HEK293 (cell line): ENCODE results near the gene ZNF428.
A peak's percentile ranks its signal among the peaks of the same experiment; 100 is the strongest.

Source experiments
- HOXD13 ChIP-seq: sonication (generic); formaldehyde crosslinking; IDR thresholded peaks from 2 replicates; pipeline ENCODE4 v1.8.0; 2022; ENCODE audit warnings: missing genetic modification reagents, borderline replicate concordance
- IKZF3 ChIP-seq: fragments of 450-650 bp; IDR thresholded peaks from 2 replicates; pipeline ENCODE4 v1.5.0; 2018; ENCODE audit warnings: missing biosample characterization, mild to moderate bottlenecking, missing genetic modification characterization, moderate library complexity
- INSM2 ChIP-seq: fragments of 450-650 bp; formaldehyde crosslinking; IDR thresholded peaks from 2 replicates; pipeline ENCODE4 v1.5.1; 2016; ENCODE audit warnings: missing biosample characterization, missing genetic modification characterization
- MYNN ChIP-seq: fragments of 450-650 bp; formaldehyde crosslinking; IDR thresholded peaks from 2 replicates; pipeline ENCODE4 v1.5.1; 2016; ENCODE audit warnings: missing biosample characterization, missing genetic modification characterization, borderline replicate concordance
- WT1 ChIP-seq: fragments of 450-650 bp; formaldehyde crosslinking; IDR thresholded peaks from 2 replicates; pipeline ENCODE4 v1.5.1; 2016; ENCODE audit warnings: missing biosample characterization, missing genetic modification characterization
- ZBTB20 ChIP-seq: fragments of 450-650 bp; formaldehyde crosslinking; IDR thresholded peaks from 2 replicates; pipeline ENCODE4 v1.5.1; 2016; ENCODE audit warnings: missing biosample characterization, missing genetic modification characterization
- ZBTB6 ChIP-seq: fragments of 450-650 bp; formaldehyde crosslinking; IDR thresholded peaks from 2 replicates; pipeline ENCODE4 v1.5.1; 2017; ENCODE audit warnings: missing biosample characterization, missing genetic modification characterization
- ZBTB8A ChIP-seq: fragments of 450-650 bp; formaldehyde crosslinking; IDR thresholded peaks from 2 replicates; pipeline ENCODE4 v1.5.1; 2016; ENCODE audit warnings: missing biosample characterization, missing genetic modification characterization
- ZEB2 ChIP-seq: fragments of 450-650 bp; formaldehyde crosslinking; IDR thresholded peaks from 2 replicates; pipeline ENCODE4 v1.5.1; 2016; ENCODE audit warnings: missing biosample characterization, missing genetic modification characterization
- ZNF114 ChIP-seq: fragments of 450-650 bp; formaldehyde crosslinking; IDR thresholded peaks from 2 replicates; pipeline ENCODE4 v1.5.0; 2017; ENCODE audit warnings: missing biosample characterization, missing genetic modification characterization
- ZNF140 ChIP-seq: fragments of 450-650 bp; formaldehyde crosslinking; IDR thresholded peaks from 2 replicates; pipeline ENCODE4 v1.5.1; 2016; ENCODE audit warnings: missing biosample characterization, missing genetic modification characterization
- ZNF16 ChIP-seq: fragments of 450-650 bp; formaldehyde crosslinking; IDR thresholded peaks from 2 replicates; pipeline ENCODE4 v1.5.1; 2016; ENCODE audit warnings: low read depth, missing biosample characterization, missing genetic modification characterization
- ZNF174 ChIP-seq: fragments of 450-650 bp; formaldehyde crosslinking; IDR thresholded peaks from 2 replicates; pipeline ENCODE4 v1.5.0; 2017; ENCODE audit warnings: missing biosample characterization, mild to moderate bottlenecking, missing genetic modification characterization
- ZNF221 ChIP-seq: fragments of 450-650 bp; formaldehyde crosslinking; IDR thresholded peaks from 2 replicates; pipeline ENCODE4 v1.5.1; 2017; ENCODE audit warnings: missing biosample characterization, missing genetic modification characterization, borderline replicate concordance
- ZNF416 ChIP-seq: fragments of 450-650 bp; formaldehyde crosslinking; IDR thresholded peaks from 2 replicates; pipeline ENCODE4 v1.5.1; 2016; ENCODE audit warnings: missing biosample characterization, missing genetic modification characterization
- ZNF426 ChIP-seq: fragments of 450-650 bp; formaldehyde crosslinking; IDR thresholded peaks from 2 replicates; pipeline ENCODE4 v1.5.1; 2017; ENCODE audit warnings: missing biosample characterization, missing genetic modification characterization, mild to moderate bottlenecking, inconsistent platforms, moderate library complexity
- ZNF473 ChIP-seq: fragments of 450-650 bp; formaldehyde crosslinking; IDR thresholded peaks from 2 replicates; pipeline ENCODE4 v1.5.1; 2017; ENCODE audit warnings: missing biosample characterization, missing genetic modification characterization
- ZNF501 ChIP-seq: fragments of 450-650 bp; formaldehyde crosslinking; IDR thresholded peaks from 2 replicates; pipeline ENCODE4 v1.5.1; 2016; ENCODE audit warnings: missing biosample characterization, missing genetic modification characterization
- ZNF521 ChIP-seq: fragments of 450-650 bp; formaldehyde crosslinking; IDR thresholded peaks from 2 replicates; pipeline ENCODE4 v1.5.1; 2017; ENCODE audit warnings: missing biosample characterization, mild to moderate bottlenecking, missing genetic modification characterization
- ZNF529 ChIP-seq: fragments of 450-650 bp; formaldehyde crosslinking; IDR thresholded peaks from 2 replicates; pipeline ENCODE4 v1.5.1; 2017; ENCODE audit warnings: missing genetic modification characterization, missing biosample characterization; ENCODE audit not compliant: insufficient replicate concordance
- ZNF585B ChIP-seq: fragments of 450-650 bp; formaldehyde crosslinking; IDR thresholded peaks from 2 replicates; pipeline ENCODE4 v1.5.1; 2016; ENCODE audit warnings: missing biosample characterization, missing genetic modification characterization
- ZNF600 ChIP-seq: fragments of 450-650 bp; formaldehyde crosslinking; IDR thresholded peaks from 2 replicates; pipeline ENCODE4 v1.5.1; 2016; ENCODE audit warnings: missing biosample characterization, missing genetic modification characterization
- ZNF610 ChIP-seq: fragments of 450-650 bp; formaldehyde crosslinking; IDR thresholded peaks from 2 replicates; pipeline ENCODE4 v1.5.1; 2016; ENCODE audit warnings: missing biosample characterization, missing genetic modification characterization, borderline replicate concordance
- ZNF621 ChIP-seq: fragments of 450-650 bp; formaldehyde crosslinking; IDR thresholded peaks from 2 replicates; pipeline ENCODE4 v1.5.1; 2017; ENCODE audit warnings: missing biosample characterization, missing genetic modification characterization
- ZNF660 ChIP-seq: fragments of 450-650 bp; IDR thresholded peaks from 2 replicates; pipeline ENCODE4 v1.5.1; 2018; ENCODE audit warnings: missing biosample characterization, mild to moderate bottlenecking, missing genetic modification characterization
- ZNF777 ChIP-seq: fragments of 450-650 bp; formaldehyde crosslinking; IDR thresholded peaks from 2 replicates; pipeline ENCODE4 v1.5.1; 2017; ENCODE audit warnings: missing biosample characterization, missing genetic modification characterization, borderline replicate concordance
- ZNF843 ChIP-seq: fragments of 450-650 bp; formaldehyde crosslinking; IDR thresholded peaks from 2 replicates; pipeline ENCODE4 v1.5.1; 2016; ENCODE audit warnings: missing biosample characterization, missing genetic modification characterization
- TF ChIP-seq, protein P1 (sequence below): fragments of 450-650 bp; formaldehyde crosslinking; conservative IDR thresholded peaks from 2 replicates; pipeline ENCODE4 v1.5.1; 2016; ENCODE audit warnings: low read depth, missing biosample characterization, missing genetic modification characterization
- TF ChIP-seq, protein P2 (sequence below): fragments of 450-650 bp; formaldehyde crosslinking; IDR thresholded peaks from 2 replicates; pipeline ENCODE4 v1.5.1; 2016; ENCODE audit warnings: missing biosample characterization, missing genetic modification characterization
- TF ChIP-seq, protein P3 (sequence below): fragments of 450-650 bp; formaldehyde crosslinking; IDR thresholded peaks from 2 replicates; pipeline ENCODE4 v1.5.1; 2016; ENCODE audit warnings: missing biosample characterization, missing genetic modification characterization

The ZNF428 gene

GRCh38 chr19:43651758-43652545 lies 32.5 kb upstream of the ZNF428 start (continued):
- TF ChIP-seq ZNF521 (no peak), MYNN (tag by site-specific recombination) (no peak), ZNF600 (tag by site-specific recombination) (peak; percentile 91), ZNF843 (tag by site-specific recombination) (no peak), ZNF426 (tag by site-specific recombination) (no peak), ZNF174 (no peak), ZNF140 (no peak), ZNF660 (peak; percentile 89), ZNF501 (tag by site-specific recombination) (no peak), ZNF16 (tag by site-specific recombination) (no peak), ZBTB20 (tag by site-specific recombination) (no peak), ZNF529 (tag by site-specific recombination) (no peak), ZNF777 (tag by site-specific recombination) (no peak), ZBTB8A (tag by site-specific recombination) (peak; percentile 21; the same call in 1 of the 2 replicates), ZNF621 (tag by site-specific recombination) (no peak), ZNF114 (no peak), ZNF221 (no peak), HOXD13 (CRISPR knock-in tag) (no peak), ZEB2 (tag by site-specific recombination) (no peak), ZNF585B (no peak), ZBTB6 (tag by site-specific recombination) (peak; percentile 50; the same call in 1 of the 2 replicates), WT1 (tag by site-specific recombination) (no peak), IKZF3 (tag by site-specific recombination) (peak; percentile 59; the same call in 1 of the 2 replicates), ZNF610 (tag by site-specific recombination) (0 out of 2 replicates have a peak, but pooled peaks have one; percentile 16), ZNF473 (tag by site-specific recombination) (no peak), INSM2 (tag by site-specific recombination) (no peak), ZNF416 (tag by site-specific recombination) (no peak)
- TF ChIP-seq, protein P1, sequence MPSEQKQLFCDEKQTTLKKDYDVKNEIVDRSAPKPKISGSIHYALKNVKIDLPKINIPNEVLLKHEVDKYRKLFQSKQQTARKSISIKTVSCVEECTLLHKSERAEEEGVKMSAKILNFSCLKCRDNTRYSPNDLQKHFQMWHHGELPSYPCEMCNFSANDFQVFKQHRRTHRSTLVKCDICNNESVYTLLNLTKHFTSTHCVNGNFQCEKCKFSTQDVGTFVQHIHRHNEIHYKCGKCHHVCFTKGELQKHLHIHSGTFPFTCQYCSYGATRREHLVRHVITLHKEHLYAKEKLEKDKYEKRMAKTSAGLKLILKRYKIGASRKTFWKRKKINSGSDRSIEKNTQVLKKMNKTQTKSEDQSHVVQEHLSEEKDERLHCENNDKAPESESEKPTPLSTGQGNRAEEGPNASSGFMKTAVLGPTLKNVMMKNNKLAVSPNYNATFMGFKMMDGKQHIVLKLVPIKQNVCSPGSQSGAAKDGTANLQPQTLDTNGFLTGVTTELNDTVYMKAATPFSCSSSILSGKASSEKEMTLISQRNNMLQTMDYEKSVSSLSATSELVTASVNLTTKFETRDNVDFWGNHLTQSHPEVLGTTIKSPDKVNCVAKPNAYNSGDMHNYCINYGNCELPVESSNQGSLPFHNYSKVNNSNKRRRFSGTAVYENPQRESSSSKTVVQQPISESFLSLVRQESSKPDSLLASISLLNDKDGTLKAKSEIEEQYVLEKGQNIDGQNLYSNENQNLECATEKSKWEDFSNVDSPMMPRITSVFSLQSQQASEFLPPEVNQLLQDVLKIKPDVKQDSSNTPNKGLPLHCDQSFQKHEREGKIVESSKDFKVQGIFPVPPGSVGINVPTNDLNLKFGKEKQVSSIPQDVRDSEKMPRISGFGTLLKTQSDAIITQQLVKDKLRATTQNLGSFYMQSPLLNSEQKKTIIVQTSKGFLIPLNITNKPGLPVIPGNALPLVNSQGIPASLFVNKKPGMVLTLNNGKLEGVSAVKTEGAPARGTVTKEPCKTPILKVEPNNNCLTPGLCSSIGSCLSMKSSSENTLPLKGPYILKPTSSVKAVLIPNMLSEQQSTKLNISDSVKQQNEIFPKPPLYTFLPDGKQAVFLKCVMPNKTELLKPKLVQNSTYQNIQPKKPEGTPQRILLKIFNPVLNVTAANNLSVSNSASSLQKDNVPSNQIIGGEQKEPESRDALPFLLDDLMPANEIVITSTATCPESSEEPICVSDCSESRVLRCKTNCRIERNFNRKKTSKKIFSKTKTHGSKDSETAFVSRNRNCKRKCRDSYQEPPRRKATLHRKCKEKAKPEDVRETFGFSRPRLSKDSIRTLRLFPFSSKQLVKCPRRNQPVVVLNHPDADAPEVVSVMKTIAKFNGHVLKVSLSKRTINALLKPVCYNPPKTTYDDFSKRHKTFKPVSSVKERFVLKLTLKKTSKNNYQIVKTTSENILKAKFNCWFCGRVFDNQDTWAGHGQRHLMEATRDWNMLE (tag by site-specific recombination), result 0 out of 2 replicates have a peak, but pooled peaks have one; percentile 13
- TF ChIP-seq, protein P2, sequence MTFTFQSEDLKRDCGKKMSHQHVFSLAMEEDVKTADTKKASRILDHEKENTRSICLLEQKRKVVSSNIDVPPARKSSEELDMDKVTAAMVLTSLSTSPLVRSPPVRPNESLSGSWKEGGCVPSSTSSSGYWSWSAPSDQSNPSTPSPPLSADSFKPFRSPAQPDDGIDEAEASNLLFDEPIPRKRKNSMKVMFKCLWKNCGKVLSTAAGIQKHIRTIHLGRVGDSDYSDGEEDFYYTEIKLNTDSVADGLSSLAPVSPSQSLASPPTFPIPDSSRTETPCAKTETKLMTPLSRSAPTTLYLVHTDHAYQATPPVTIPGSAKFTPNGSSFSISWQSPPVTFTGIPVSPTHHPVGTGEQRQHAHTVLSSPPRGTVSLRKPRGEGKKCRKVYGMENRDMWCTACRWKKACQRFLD (tag by site-specific recombination), result no peak
- TF ChIP-seq, protein P3, sequence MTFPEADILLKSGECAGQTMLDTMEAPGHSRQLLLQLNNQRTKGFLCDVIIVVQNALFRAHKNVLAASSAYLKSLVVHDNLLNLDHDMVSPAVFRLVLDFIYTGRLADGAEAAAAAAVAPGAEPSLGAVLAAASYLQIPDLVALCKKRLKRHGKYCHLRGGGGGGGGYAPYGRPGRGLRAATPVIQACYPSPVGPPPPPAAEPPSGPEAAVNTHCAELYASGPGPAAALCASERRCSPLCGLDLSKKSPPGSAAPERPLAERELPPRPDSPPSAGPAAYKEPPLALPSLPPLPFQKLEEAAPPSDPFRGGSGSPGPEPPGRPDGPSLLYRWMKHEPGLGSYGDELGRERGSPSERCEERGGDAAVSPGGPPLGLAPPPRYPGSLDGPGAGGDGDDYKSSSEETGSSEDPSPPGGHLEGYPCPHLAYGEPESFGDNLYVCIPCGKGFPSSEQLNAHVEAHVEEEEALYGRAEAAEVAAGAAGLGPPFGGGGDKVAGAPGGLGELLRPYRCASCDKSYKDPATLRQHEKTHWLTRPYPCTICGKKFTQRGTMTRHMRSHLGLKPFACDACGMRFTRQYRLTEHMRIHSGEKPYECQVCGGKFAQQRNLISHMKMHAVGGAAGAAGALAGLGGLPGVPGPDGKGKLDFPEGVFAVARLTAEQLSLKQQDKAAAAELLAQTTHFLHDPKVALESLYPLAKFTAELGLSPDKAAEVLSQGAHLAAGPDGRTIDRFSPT (tag by site-specific recombination), result no peak
